Kidney tubule cell (primary cell): Measurements from ENCODE around the gene GP5.

Source experiments
- DNase-seq: peaks from one replicate; pipeline ENCODE4 v3.0.0-alpha.2; 2018; ENCODE audit warnings: low spot score

GP5 gene

DNA sequence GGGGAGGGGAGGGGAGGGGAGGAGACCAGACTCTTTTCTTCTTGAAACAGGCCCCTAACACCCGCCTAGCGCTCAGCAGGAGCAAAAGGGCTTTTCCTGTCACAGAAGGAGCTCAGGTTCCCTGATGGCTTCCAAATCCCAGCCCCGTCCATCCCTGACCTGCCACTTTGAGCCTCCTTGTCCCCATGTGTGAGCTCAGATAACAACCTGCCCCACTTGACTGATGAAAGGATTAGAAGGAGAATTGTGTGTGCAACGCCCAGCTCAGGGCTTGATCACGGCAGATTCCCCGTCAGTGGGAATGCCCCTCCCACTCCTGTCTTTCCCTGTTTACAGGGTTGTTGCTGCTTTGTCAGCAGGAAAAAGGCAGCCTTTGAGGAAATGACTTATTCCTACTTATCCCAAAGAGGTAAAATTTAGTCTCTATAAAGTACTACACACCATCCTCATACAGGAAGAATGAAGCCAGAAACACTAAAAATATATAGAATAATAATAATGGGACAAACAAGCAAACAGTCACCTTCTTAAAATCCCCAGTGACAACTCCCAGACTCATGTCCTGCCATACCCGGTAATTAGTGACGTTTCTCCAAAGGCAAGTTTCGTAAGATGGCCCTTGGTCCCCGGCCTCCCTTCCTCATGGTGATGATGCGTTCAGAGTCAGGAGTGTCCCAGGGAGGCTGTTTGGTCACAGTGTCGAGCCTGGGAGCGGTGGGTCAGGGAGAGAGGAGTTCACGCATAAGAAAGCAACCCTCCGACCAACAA is 23.4 kb downstream of the GP5 start:
- DNase-seq = no peak

DNA sequence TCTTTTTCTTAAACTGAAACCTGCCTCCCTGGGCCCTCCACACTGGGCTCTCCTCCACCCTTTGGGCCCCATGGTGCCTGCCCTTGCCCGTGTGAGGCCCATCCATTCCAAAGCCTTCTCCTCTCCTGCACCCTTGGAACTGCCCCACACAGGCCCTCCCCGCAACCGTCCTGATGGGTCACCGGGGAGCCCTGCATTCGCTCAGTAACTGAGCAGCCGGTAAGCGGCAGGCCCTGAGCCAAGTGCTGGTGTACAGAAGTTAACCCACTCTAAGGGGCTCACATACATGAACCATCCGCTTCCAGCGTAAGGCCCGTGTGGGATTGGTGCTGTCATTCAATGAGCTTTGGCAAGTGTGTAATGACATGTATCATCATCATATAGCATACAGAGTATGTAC is 24.1 kb downstream of the GP5 start:
- DNase-seq = no peak

DNA sequence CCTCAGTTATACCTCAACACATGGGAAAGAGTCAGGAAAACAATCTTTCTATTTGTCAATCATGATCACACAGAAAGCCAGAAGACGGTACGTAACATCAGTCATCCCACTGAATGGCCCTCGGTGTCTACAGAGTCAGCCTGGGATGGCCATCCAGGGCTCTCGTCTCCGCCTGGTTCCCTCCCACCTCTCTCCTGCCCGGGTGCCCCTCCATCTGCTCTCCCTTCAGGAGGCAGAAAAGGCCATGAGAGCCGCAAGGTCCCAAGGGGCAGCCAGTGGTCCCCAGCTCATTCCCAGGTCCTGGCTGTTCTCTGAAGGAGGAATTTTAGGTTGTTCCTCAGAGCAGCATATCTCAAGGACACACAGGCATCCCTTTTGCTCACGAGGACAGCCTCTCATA is 25.2 kb downstream of the GP5 start:
- no peak for DNase-seq

GRCh38 chr3:194373028-194373427 is 26.0 kb downstream of the GP5 start:
- DNase-seq = no peak

GRCh38 chr3:194370753-194371152 is 28.3 kb downstream of the GP5 start:
- DNase-seq = no peak

DNA sequence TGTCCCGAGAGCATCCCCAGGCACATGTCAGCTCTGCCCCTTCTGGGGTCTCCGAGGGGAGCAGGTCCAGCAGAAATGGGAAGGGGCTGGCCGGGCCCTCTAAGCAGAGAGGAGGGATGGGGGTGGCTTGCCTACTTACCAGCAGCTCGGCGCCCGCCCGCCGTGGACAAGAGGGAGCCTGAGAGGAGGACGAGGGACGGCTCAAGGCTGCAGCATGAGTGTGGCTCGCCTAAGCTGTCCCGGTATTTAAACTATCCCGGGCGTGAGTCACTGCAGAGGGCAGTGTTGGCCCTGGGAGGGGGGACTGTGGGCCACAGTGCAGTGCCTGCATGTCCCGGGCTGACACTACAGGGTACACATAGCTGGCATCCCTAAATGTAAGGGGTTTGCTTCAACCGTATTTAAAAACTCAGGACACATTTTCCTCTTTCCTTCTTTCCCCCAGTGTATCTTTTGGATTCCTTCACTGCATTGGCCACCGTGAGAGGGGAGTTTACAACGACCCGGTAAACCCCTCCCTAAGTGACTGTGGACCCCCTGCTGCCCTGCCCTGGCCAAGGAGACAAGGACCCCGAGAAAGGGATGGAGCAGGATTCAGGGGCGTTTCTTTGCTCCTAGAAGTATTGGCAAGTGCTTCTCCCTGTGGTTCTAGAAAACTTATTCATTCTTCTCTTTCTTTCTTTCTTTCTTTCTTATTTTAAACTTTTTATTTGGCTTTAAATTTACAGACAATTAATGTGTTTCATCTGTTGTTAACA is 29.4 kb downstream of the GP5 start, which contains the start of gene LRRC15:
Gene LRRC15 (minus strand): TSS at position 222 of the 758 bp plus-strand sequence. CDS start 8,700 bp downstream, outside the sequence.
- peak; percentile 47 for DNase-seq

DNA sequence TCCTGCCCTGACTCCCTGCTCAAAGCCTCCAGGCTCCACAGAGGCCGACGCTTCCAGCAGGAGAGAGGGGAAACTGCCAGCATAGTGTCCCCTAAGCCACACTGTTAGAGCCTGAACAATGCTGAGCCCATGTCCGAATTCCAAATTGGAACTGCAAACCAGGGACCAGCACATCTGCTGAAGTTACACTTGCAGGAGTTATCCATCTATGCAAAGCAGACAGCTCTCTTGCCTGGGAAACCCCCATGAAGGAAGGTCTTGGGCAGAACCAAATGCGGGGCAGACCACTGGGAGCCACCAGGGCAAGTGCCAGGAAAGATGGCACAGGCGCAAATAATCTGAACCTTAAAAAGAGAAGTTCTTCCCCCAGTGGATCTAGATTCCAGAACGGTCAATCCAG is 30.1 kb downstream of the GP5 start:
- DNase-seq = no peak

DNA sequence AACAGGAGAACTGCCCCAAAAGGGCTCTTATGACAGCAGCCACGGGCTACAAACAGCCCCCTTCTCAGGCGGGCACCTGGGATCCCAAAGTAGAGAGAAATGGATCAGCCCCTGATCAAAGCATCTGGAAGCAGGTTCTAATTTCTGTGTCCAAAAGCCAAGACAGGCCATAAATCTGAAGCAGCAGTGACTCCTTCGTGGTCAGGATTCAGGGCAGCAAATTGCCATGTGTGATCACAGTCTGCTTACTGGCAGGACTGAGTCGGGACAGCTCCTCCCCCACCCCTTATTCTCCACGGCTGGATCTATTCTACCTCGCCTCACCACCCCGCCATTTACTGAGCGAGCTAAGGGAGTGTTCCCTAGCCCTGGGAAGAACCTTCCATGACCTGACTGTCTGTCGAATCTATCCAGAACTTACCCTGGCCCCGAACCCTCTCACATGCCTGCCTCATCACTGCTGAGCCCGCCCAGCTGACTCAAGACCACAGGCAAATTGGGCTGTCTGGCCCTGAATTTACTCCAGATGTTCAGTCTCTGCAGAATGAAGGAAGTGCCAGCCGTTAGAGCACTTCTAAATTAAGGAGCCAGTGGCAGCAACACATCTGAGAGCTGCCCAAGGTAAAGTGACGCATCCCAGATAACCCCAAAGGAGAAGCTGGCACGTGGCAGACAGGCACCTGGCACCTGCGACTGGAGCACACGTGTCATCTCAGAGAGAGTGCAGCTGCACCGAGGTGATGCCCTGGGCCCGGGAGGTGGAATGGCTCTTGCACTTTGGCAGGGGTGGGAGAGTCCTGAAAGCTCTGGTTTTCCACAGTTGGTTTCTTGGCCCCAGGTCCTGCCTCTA is 30.8 kb downstream of the GP5 start:
- no peak for DNase-seq

- no peak for DNase-seq
Observed at GRCh38 chr3:194365978-194366490, 33.0 kb downstream of the GP5 start.

DNA sequence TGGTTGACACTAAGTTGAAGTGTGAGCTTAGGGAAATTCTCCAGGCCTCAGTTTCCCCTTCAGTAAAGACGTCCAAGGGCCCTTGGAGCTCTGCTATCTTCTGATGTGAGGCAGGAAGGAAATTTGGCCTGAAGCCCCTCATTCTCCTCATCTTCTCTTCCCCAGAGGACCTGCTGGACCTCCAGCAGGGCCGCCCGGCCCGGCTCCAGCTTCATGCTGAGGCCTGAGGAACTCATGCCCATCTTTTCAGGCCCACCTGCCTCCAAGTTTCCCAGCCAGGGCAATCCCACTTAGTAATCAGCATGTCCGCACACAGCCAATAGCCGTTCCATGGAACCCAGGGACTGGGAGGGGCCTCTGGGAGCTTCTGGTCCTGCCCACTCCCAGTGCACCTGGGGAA is 33.5 kb downstream of the GP5 start:
- DNase-seq = no peak

DNA sequence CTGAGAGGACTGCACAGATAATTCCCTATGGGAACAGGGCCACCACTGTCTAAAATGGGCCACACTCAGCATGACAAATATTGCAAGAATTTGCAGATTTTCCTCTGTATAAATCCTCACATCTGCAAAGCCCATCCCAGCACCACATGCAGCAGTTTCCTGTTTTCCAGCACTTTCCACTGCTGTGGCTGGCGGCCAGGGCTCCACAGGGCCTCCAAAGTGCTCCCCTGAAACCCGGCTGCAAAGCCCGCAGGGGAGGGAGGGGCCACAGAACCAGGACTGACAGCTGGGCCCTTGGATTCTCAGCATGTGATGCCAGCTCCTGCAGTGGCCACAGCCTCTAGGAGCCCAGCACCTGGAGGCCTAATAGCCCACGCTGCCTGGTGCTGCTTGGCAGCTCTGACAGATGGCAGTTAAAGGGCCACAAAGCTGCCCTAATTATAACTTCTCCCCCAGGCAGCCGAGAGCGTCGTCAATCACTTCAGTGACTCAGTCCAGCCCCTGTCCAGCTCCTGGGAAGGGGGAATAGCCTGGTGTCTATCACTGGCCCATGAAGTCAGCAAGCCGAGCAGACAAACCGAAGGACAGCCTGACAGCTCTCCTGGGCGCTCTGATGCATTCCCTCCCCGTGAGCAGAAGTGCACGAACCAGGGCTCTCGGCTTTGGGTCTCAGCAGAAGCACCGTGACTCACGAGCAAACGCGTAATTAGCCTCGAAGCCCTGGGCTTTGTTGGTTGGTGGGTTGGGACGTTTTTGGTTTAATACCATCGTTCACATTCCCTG is 34.2 kb downstream of the GP5 start:
- no peak for DNase-seq

GRCh38 chr3:194364314-194364651 is 34.8 kb downstream of the GP5 start:
- no peak for DNase-seq

DNA sequence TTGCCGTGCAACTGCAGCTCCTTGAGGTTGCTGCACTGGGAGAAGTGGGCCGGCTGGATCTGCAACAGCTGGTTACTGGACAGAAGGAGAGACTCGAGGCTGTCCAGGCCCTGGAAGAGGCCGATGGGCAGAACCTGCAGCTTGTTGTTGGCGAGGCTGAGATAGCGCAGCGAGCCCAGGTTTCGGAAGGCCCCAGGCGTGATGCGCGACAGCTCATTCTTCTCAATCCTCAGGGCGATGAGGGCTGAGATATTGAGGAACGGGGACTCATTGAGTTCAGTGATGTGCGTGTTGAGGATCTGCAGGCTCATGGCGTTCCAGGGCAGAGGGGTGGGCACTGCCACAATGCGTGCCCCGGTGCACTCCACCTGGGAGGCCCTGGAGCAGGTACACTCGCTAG is 38.5 kb downstream of the GP5 start:
- no peak for DNase-seq

GRCh38 chr3:194357681-194358080 is 41.4 kb downstream of the GP5 start:
- DNase-seq = no peak

- no peak for DNase-seq
Observed at GRCh38 chr3:194355379-194355778, 43.7 kb downstream of the GP5 start.

- DNase-seq = no peak
Observed at GRCh38 chr3:194354315-194354714, 44.8 kb downstream of the GP5 start.

DNA sequence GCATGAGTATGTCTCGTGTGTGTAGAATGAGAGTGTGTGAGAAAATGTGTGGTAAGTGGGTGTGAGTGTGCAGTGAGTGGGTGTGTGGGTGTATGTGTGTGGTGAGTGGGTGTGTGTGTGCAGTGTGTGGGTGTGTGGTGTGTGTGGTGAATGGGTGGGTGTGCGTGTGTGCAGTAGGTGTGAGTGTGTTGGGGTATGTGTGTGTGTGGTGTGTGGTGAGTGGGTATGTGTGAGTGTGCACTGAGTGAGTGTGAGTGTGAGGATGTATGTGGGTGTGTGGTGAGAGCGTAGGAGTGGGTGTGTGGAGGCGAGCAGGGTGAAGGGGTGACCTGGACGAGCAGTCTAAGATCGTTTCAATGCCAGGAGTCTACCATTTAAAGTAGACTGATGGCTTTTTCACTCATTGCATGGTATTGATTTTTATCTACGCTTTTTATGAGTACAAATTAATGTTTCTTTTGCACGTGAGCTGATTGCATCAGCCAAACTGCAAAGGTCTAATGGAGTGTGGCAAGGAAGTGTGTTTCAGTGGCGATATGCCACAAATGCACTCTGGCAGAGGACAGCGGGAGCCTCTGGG is 46.3 kb downstream of the GP5 start:
- DNase-seq = no peak

- no peak for DNase-seq
Observed at GRCh38 chr3:194351952-194352536, 47.0 kb downstream of the GP5 start.

- no peak for DNase-seq
Observed at GRCh38 chr3:194351080-194351672, 47.9 kb downstream of the GP5 start, which contains the start of gene CPN2. CPN2 (minus strand) TSS chr3:194351328; CDS start chr3:194342702, 8,626 bp downstream.

DNA sequence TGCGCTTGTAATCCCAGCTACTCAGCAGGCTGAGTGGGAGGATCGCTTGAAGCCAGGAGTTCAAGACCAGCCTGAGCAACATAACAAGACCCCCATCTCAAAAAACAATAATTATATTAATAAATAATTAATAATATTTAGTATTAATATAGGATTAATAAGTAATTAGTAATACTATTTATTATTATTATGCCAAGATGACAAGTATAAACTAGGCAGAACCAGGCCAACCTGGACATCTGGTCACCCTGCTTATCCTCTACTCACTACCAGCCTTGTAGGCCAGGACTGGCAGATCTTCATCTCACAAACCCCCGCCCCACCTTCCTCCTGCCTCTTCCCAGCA is 48.4 kb downstream of the GP5 start:
- DNase-seq = no peak
